Transverse colon (tissue), 4 donors: Measurements from ENCODE around the gene GRK4. TPM values are rescaled to one million over a fixed set of nuclear protein-coding genes. Genes with fewer than 3 reads are reported as not detected.

Experiments
- DNase-seq: peaks from one replicate; pipeline ENCODE4 v3.0.0-alpha.2; 2019
- H3K27ac ChIP-seq, 4 donors: fragments of 200-600 bp; sonication (generic); 2 replicates each; pipeline ENCODE4 v1.5.1; 2016 to 2018; ENCODE audit warnings: inconsistent platforms in 4 of 4
- H3K27me3 ChIP-seq: fragments of 200-600 bp; sonication (generic); 2 replicates; pipeline ENCODE4 v1.5.1; 2017; ENCODE audit warnings: inconsistent platforms
- H3K36me3 ChIP-seq, 4 donors: fragments of 200-600 bp; sonication (generic); 2 replicates each; pipeline ENCODE4 v1.5.1; 2017 to 2019; ENCODE audit warnings: inconsistent platforms in 4 of 4
- H3K4me1 ChIP-seq, 4 donors: fragments of 200-600 bp; sonication (generic); 2 replicates each; pipeline ENCODE4 v1.5.1; 2017 to 2020; ENCODE audit warnings: inconsistent platforms in 4 of 4
- H3K4me3 ChIP-seq, 4 donors: fragments of 200-600 bp; sonication (generic); 1 replicate in 1 of 4; 2 replicates in 3 of 4; pipeline versions ENCODE4 v1.5.1 to v1.6.1; 2017 to 2019; ENCODE audit warnings: inconsistent platforms in 4 of 4
- H3K9me3 ChIP-seq, 2 donors: fragments of 200-600 bp; sonication (generic); 2 replicates each; pipeline ENCODE4 v1.5.1; 2017 to 2019; ENCODE audit warnings: inconsistent platforms in 2 of 2
- EP300 ChIP-seq: sonication (generic); formaldehyde crosslinking; IDR thresholded peaks from one replicate; pipeline ENCODE4 v1.6.1; 2017; ENCODE audit warnings: antibody characterized with exemption, low read depth
- POLR2A ChIP-seq: fragments of 450-650 bp; IDR thresholded peaks from one replicate; pipeline ENCODE4 v1.6.1; 2016; ENCODE audit warnings: antibody characterized with exemption, mild to moderate bottlenecking, moderate library complexity
- POLR2AphosphoS5 ChIP-seq, 3 donors: sonication (generic); formaldehyde crosslinking; IDR thresholded peaks; one replicate each; pipeline ENCODE4 v1.6.1; 2016; ENCODE audit warnings: antibody characterized with exemption in 3 of 3
- WGBS, 2 donors: methylation state at CpG; one replicate each; pipeline ENCODE4 v1.1.5; 2018; ENCODE audit warnings: low coverage in 1 of 2; 5-methylcytosine and 5-hydroxymethylcytosine counted together
- in situ Hi-C, 4 donors: fragments of 200-750 bp; cut with MboI; loops; one replicate each; pipeline versions ENCODE4 v1.15.0 to v1.15.1; 2017; ENCODE audit warnings: low sequenced_read_pairs in 3 of 4, low pct_ligation_motif_present in 1 of 4, low pct_unique_long_range_greater_than_20kb in 1 of 4
- intact Hi-C: fragments of 100-400 bp; cut with DNase I; formaldehyde crosslinking; loops from one replicate; pipeline ENCODE4 v1.15.1; 2023; ENCODE audit warnings: low total_unique reads
- total RNA-seq, 4 donors: library from RNA; depleted of rRNA; stranded (reverse); fragments of >200 nt; gene quantifications; one replicate each; pipeline ENCODE4 v1.1.0, GENCODE V29; 2016
- TF ChIP-seq, protein P1 (sequence below), 5 experiments: fragments of 200-600 bp in 3 of 5; fragments of 450-650 bp in 2 of 5; sonication (generic) in 3 of 5; IDR thresholded peaks; 1 replicate in 2 of 5; 2 replicates in 3 of 5; pipeline ENCODE4 v1.5.1; 2016 to 2017; ENCODE audit warnings: antibody characterized with exemption in 5 of 5, inconsistent platforms in 3 of 5, mild to moderate bottlenecking in 2 of 5, moderate library complexity in 1 of 5

GRK4 gene
- total RNA-seq, 4 donors from 2014 or later = 2.5 to 7.9 (median 4.1) TPM

DNA sequence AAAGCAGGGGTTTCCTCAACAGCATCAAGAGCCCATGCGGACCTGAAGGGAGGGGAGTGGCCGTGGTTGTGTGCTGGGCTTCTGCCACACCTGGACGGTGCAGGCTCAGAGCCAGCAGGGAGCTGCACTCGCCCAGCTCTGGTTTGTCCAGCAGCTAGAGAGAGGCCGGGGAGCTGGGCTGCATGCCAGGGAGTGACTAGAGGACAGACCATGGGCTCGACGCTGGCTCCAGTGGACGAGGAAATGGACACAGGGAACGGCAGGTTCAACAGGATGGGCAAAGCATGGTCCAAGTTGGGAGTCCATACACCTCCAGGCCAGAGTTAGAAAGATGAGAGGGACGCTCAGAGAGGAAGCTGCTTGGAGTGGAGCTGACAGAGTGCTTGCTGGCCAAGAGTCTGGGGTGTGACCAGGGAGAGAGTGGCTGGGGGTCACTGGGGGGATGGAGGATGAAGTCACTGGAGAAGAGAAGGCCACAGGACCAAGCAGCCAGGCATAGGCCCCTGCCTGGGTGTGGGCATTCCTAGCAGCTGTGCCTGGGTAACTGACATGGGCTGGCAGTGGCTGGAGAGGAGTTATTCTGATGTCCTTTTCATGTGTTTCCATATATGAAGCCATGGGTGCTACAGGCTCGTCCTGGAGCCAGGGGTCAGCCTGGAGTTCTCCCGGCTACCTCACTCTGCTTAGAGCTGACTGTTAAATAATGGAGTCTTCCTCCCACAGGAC lies 68.1 kb downstream of the GRK4 start:
- H3K4me1 ChIP-seq = no peaks in the 10 kb centered on the region
- no peaks in the 10 kb centered on the region for H3K36me3 ChIP-seq
- H3K27ac ChIP-seq = no peak overlapping the region
- H3K9me3 ChIP-seq = no peaks in the 10 kb centered on the region
- intact Hi-C loops (loop anchor here (10.0 kb wide), 1 partner anchor 57 kb away; no protein-coding TSS in a partner anchor), in situ Hi-C loops (no loop called here)
- TF ChIP-seq POLR2AphosphoS5 (IDR thresholded peaks at IDR 0.05) (no peak), EP300 (no peak), POLR2A (no peak)
- TF ChIP-seq, protein P1, sequence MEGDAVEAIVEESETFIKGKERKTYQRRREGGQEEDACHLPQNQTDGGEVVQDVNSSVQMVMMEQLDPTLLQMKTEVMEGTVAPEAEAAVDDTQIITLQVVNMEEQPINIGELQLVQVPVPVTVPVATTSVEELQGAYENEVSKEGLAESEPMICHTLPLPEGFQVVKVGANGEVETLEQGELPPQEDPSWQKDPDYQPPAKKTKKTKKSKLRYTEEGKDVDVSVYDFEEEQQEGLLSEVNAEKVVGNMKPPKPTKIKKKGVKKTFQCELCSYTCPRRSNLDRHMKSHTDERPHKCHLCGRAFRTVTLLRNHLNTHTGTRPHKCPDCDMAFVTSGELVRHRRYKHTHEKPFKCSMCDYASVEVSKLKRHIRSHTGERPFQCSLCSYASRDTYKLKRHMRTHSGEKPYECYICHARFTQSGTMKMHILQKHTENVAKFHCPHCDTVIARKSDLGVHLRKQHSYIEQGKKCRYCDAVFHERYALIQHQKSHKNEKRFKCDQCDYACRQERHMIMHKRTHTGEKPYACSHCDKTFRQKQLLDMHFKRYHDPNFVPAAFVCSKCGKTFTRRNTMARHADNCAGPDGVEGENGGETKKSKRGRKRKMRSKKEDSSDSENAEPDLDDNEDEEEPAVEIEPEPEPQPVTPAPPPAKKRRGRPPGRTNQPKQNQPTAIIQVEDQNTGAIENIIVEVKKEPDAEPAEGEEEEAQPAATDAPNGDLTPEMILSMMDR (IDR thresholded peaks at IDR 0.05) = no peak
- 56% methylated on average over 12 of the region's 12 CpGs; no CpG with 5 or more reads in 1 of the 2 donors for WGBS, 2 donors
- no peak for DNase-seq
- H3K4me3 ChIP-seq = no peak overlapping the region
- H3K27me3 ChIP-seq = no peaks in the 10 kb centered on the region

DNA sequence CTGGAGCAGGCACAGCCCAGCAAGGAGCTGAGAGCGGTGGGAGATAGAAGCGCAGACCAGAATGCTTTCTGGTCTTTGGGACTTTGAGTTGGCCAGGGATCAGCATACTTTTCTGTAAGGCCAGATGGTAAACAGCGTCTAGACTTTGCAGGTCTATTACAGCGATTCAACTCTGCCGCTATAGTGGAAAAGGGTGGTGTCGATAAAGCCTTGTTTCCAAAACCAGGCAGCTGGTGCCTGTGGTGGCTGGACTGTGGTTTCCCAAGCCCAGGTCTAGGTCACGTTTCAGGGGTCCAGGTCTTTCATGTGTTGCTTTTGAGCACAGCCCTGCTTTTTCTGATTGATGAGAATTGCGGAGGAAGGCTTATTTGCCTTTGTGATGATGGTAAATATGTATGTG lies 70.9 kb downstream of the GRK4 start:
- in situ Hi-C loops (no loop called here), intact Hi-C loops (loop anchor here (10.0 kb wide), 1 partner anchor 59 kb away; no protein-coding TSS in a partner anchor)

DNA sequence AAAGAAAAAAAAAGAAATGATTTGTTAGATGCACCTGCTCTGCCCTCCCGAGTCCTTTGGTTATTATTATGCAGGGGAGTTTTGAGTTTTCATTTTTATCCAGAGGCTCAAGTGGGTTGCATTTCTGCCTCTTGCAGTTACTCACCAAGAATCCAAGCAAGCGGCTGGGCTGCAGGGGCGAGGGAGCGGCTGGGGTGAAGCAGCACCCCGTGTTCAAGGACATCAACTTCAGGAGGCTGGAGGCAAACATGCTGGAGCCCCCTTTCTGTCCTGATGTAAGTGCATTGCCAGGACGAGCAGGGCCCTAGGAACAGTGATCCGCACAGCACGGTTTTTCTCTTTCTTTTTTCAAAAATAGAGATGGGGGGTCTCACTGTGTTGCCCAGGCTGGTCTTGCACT lies 71.9 kb downstream of the GRK4 start:
- Histone ChIP-seq H3K9me3 (no peaks in the 10 kb centered on the region), H3K4me1 (peaks cover 0 to 13% (median 7%) of the 10 kb centered on the region in 4 donors), H3K27me3 (no peaks in the 10 kb centered on the region), H3K4me3 (no peak overlapping the region), H3K36me3 (no peaks in the 10 kb centered on the region), H3K27ac (no peak overlapping the region)
- TF ChIP-seq, protein P1 (IDR thresholded peaks at IDR 0.05) = no peak
- TF ChIP-seq POLR2AphosphoS5 (IDR thresholded peaks at IDR 0.05) = no peak
- TF ChIP-seq POLR2A = no peak
- in situ Hi-C loops = no loop called here
- WGBS, 2 donors = 72 to 82% methylated on average over 2 to 8 of the region's 8 CpGs
- intact Hi-C loops = loop anchor here (10.0 kb wide), 1 partner anchor 60 kb away; no protein-coding TSS in a partner anchor
- DNase-seq = no peak

More for the DNA sequence above, 70.9 kb downstream of the GRK4 start:
- Histone ChIP-seq H3K36me3 (no peaks in the 10 kb centered on the region), H3K9me3 (no peaks in the 10 kb centered on the region), H3K4me3 (no peak overlapping the region), H3K4me1 (peaks cover 0 to 13% (median 7%) of the 10 kb centered on the region in 4 donors), H3K27ac (no peak overlapping the region), H3K27me3 (no peaks in the 10 kb centered on the region)
- TF ChIP-seq, protein P1 (IDR thresholded peaks at IDR 0.05) = no peak
- TF ChIP-seq EP300 (no peak), POLR2AphosphoS5 (IDR thresholded peaks at IDR 0.05) (no peak), POLR2A (no peak)
- WGBS, 2 donors = 74 to 91% methylated on average over 4 to 8 of the region's 8 CpGs
- no peak for DNase-seq

DNA sequence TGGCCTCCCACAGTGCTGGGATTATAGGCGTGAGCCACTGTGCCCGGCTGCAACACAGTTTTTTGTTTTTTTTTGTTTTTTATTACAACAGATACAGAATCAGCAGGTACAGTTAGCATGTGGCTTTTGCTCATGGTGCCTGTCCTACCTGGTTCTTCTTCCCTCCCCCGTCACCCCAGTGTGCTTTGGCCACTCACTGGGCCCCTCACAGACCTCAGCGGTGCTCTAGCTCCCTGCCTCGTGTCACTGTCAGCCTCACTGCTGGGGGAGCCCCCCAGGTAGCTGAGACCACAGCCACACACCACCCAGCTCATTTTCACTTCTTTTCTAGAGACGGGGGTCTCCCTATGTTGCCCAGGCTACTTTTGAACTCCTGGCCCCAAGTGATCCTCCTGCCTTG lies 72.3 kb downstream of the GRK4 start:
- WGBS, 2 donors = 76 to 92% methylated on average over 2 to 6 of the region's 6 CpGs
- Histone ChIP-seq H3K4me3 (no peak overlapping the region), H3K27me3 (no peaks in the 10 kb centered on the region), H3K36me3 (no peaks in the 10 kb centered on the region), H3K27ac (no peak overlapping the region), H3K9me3 (no peaks in the 10 kb centered on the region), H3K4me1 (peaks cover 0 to 14% (median 7%) of the 10 kb centered on the region in 4 donors)
- intact Hi-C loops (loop anchor here (10.0 kb wide), 1 partner anchor 61 kb away; no protein-coding TSS in a partner anchor), in situ Hi-C loops (no loop called here)
- TF ChIP-seq, protein P1 (IDR thresholded peaks at IDR 0.05) = no peak
- TF ChIP-seq EP300 (no peak), POLR2A (no peak), POLR2AphosphoS5 (IDR thresholded peaks at IDR 0.05) (no peak)
- DNase-seq = no peak
